Epithelial cell of esophagus (primary cell): ENCODE data around the gene ZNF530.

Experiments
- DNase-seq: peaks from one replicate; pipeline ENCODE4 v3.0.0; 2010; ENCODE audit warnings: low read depth
- H3K4me3 ChIP-seq: 2 replicates; pipeline ENCODE4 v1.5.1; 2011; ENCODE audit warnings: mild to moderate bottlenecking, low read length, control low read depth
- TF ChIP-seq, protein P1 (sequence below): IDR thresholded peaks from 2 replicates; pipeline ENCODE4 v1.5.1; 2011; ENCODE audit warnings: low read depth, mild to moderate bottlenecking, low read length, control low read depth, inconsistent platforms; ENCODE audit not compliant: insufficient read depth; ENCODE audit errors: missing control alignments

ZNF530 gene

DNA sequence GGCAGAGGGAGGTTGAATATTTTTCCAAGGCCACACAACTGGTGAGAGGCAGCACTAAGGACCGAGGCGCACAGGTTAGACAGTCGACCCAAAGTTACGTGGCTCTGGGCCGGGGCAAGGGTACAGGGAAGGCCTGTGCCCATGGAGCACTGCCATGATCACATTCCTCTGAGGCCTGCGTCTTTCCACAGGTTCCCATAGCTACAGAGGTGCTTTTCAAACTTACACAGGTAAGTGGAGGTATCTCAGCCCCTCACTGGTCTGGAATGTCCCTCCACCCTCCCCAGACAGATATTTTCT lies 34.1 kb downstream of the ZNF530 start:
- TF ChIP-seq, protein P1, sequence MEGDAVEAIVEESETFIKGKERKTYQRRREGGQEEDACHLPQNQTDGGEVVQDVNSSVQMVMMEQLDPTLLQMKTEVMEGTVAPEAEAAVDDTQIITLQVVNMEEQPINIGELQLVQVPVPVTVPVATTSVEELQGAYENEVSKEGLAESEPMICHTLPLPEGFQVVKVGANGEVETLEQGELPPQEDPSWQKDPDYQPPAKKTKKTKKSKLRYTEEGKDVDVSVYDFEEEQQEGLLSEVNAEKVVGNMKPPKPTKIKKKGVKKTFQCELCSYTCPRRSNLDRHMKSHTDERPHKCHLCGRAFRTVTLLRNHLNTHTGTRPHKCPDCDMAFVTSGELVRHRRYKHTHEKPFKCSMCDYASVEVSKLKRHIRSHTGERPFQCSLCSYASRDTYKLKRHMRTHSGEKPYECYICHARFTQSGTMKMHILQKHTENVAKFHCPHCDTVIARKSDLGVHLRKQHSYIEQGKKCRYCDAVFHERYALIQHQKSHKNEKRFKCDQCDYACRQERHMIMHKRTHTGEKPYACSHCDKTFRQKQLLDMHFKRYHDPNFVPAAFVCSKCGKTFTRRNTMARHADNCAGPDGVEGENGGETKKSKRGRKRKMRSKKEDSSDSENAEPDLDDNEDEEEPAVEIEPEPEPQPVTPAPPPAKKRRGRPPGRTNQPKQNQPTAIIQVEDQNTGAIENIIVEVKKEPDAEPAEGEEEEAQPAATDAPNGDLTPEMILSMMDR = no peak
- DNase-seq = no peak
- H3K4me3 ChIP-seq = peak overlapping the region; percentile 90

DNA sequence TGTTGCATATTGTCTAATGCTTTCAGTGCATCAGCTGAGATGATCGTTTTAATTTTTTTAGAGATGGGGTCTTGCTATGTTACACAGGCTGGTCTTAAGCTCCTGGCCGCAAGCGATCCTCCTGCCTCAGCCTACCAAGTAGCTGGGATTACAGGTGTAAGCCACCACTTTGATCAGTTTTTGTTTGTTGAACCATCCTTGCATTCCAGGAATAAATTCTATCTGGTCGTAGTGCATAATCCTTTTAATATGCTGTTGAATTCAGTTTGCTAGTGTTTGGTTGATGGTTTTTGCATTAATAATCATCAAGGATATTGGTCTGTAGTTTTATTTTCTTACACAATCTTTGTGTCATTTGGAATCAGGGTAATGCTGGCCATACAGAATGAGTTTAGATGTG lies 37.7 kb downstream of the ZNF530 start:
- no peak overlapping the region for H3K4me3 ChIP-seq
- no peak for DNase-seq
- TF ChIP-seq, protein P1 = no peak

DNA sequence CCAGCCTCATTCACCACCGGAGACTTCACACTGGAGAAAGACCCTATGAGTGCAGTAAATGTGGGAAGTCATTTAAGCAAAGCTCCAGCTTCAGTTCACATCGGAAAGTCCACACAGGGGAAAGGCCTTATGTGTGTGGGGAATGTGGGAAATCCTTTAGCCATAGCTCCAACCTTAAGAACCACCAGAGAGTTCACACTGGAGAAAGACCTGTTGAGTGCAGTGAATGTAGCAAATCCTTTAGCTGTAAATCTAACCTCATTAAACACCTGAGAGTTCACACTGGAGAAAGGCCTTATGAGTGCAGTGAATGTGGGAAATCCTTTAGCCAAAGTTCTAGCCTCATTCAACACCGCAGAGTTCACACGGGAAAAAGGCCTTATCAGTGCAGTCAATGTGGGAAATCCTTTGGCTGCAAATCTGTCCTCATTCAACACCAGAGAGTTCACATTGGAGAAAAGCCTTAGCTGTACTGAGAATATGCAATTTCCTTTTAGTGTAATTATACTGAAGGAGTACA lies 42.1 kb downstream of the ZNF530 start:
- TF ChIP-seq, protein P1 = no peak
- DNase-seq = no peak
- H3K4me3 ChIP-seq = no peak overlapping the region

DNA sequence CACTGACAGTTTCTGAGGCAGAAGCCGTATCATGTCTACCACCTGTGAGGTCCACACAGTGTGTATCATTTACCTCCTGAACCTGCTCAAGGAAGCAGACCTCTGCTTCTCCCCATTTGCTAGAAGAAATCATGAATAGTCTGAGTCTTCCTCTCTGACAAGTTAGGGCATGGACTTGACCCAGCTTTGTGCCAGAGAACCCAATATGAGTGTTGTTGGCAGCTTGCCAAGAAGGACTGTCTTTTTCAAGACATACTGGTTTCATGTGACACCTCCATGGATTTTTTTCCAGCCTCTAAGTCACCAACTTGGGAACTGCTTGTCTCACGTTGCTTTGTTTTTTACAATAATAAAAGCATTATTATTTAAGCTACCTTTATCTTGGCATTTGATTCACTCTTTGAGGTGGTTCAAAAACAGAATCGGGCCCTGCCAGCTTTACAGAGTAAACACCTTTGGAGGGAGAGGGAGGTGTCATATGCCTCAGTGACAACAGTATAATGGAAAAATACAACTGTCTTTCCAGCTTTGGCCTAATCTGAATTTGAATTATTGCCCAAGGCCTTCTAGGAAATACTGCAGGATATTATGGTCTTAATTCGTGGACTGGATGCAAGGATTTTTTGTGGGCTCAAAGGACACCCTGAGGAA lies 42.8 kb downstream of the ZNF530 start:
- DNase-seq = peak; percentile 94
- TF ChIP-seq, protein P1 = no peak
- no peak overlapping the region for H3K4me3 ChIP-seq

DNA sequence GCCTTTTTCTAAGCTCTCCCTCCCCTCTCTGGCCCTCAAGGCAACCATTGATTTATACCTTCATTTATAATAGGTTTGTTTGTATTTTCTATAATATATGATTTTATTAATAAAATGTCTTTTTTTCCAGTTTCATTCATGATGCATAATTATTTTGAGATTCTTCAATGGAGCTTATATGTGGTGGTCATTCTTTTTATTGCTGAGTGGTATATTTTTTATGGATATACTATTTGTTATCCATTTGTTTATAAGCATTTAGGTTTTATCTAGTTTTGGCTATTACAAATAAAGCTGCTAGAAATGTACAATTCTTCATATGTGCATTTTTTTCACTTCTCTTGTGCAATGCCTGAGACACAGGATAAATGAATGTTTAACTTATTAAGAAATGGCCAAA lies 44.0 kb downstream of the ZNF530 start:
- no peak for DNase-seq
- TF ChIP-seq, protein P1 = no peak

DNA sequence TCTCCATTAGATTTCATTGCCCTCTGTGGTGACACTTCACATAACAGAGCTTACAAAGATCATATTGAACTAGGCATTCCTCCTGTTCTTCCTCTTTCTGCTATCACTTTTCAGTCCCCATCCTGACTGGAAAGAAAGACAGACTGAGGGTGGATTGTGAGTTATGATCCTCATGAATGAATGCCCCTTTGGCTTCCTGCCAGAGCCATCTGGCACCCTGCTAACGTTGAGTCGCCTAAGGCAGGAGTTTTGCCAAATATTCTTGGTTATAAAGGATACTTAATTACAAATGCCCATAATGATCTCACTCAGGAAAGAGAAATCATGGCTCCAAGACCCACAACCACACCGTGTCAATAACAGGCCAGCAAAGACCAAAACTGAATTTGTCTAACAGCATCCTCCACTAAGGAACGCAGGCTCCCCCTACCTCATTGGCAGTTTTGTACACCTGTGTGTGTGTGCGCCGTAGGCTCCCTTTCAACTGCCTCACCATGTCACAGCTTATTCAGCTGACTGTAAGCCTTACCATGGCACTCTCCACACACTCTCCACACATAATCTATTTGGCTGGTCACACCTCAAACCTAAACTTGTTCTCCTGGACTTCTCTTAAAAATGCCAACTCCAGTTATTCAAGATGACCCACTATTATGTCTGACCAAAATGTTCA lies 48.8 kb downstream of the ZNF530 start:
- TF ChIP-seq, protein P1 = no peak
- no peak overlapping the region for H3K4me3 ChIP-seq
- no peak for DNase-seq

More for the DNA sequence above, 44.0 kb downstream of the ZNF530 start:
- no peak overlapping the region for H3K4me3 ChIP-seq

DNA sequence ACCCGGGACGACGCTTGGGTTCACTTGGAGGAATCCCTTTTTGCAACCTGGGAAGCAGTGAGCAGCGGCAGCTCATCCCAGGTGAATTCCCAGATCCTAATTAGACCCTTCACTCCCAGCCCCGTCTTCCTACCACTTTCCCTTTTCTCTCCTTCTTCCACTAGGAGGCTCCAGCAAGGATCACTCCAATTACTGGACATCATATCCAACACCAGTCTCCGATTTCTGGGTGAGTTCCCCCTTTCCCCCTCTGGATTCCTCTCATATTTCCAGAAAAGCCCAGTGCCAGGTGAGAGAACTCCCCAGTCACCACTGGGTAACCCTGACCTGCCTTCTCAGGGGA lies 51.9 kb downstream of the ZNF530 start:
- TF ChIP-seq, protein P1 = peak; percentile 11
- no peak for DNase-seq
- H3K4me3 ChIP-seq = peak overlapping the region; percentile 14
